ENCODE data around the gene GTF2F2.

- TF ChIP-seq RELA (CRISPR knock-in tag; IDR thresholded peaks at IDR 0.05; ENCODE audit: borderline replicate concordance) (no peak), TEAD1 (CRISPR knock-in tag; IDR thresholded peaks at IDR 0.05) (no peak), KAT7 (CRISPR knock-in tag; IDR thresholded peaks at IDR 0.05; ENCODE audit: borderline replicate concordance) (no peak), CTCF (IDR thresholded peaks at IDR 0.05) (no peak), STAT6 (CRISPR knock-in tag; conservative IDR thresholded peaks at IDR 0.05; ENCODE audit: low read depth) (no peak), ZBTB43 (CRISPR knock-in tag; IDR thresholded peaks at IDR 0.05) (no peak), NR1H2 (CRISPR knock-in tag; IDR thresholded peaks at IDR 0.05) (no peak), MAX (CRISPR knock-in tag; IDR thresholded peaks at IDR 0.05) (no peak), USF1 (CRISPR knock-in tag; IDR thresholded peaks at IDR 0.05) (no peak), ZSCAN18 (CRISPR knock-in tag; IDR thresholded peaks at IDR 0.05) (no peak), ELF4 (CRISPR knock-in tag; IDR thresholded peaks at IDR 0.05; ENCODE audit: low read depth) (no peak), ATF3 (CRISPR knock-in tag; conservative IDR thresholded peaks at IDR 0.05) (no peak), GABPB1 (CRISPR knock-in tag; IDR thresholded peaks at IDR 0.05) (no peak)
Measured at GRCh38 chr13:45200701-45201232, 80.5 kb downstream of the GTF2F2 start, which contains the start of gene KCTD4.

Measured in WTC11 (cell line).